ENCODE results near the gene RBM8A.

RBM8A gene

DNA sequence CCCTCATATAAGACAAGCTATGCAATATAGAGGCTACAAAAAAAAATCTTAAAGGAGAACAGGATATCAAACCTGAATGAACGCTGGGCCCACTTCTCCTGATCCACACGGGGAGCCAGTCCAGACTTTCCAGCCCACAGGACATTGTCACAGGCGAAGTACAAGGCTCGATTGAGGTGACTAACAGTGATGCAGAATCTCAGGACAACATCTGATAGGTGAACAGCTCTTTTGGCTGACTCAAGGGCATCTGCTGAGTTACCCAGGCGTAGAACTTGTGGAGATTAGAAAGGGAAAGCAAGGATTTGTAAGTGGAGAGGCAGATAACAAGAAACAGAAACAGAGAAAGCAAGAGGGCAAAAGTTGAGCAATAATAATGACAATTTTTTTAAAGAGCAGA is 10.5 kb downstream of the RBM8A start:
- no peak for DNase-seq (ENCODE audit: low spot score)

DNA sequence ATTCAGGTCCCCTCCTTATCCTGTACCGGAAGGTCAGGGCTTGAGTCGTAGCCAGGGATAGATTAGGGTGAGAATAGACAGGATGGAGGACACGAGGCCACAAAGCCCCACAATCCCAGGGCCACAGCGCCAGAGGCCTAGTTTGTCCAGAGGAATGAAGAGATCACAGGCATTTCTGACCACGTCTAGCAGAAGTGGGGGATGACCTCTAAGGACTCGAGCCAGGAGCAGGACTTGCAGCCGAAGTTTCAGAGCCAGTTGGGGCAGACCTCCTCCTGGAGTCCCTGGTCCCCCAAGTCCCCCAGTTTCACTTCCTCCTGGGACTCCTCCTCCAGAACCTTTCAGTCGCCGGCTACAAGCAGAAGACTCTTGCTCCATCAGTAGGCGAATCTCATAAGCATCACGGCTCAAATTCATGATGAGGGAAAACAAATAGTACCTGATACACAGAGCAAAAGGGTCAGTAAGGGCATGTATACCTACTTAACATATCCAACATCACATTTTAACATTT is 15.1 kb downstream of the RBM8A start:
- DNase-seq (ENCODE audit: low spot score), result no peak

DNA sequence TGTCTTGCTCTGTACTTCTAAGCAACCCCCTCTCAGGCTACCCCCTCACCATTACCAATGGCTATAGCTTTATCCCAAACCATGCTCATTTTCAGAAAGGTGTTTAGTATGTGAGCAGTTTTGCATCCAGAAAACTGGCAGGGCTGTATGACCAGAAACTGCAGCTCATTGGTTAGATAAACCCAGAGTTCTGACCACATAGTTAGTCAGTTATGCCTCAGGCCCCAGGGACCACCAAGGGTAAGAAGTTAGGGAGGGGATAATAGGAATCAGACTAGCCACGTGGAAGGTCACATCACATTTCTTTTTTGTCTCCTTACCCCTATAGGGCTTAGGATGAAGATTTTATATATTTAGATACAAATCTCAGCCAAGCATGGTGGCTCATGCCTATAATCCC is 18.6 kb downstream of the RBM8A start:
- no peak for DNase-seq (ENCODE audit: low spot score)

DNA sequence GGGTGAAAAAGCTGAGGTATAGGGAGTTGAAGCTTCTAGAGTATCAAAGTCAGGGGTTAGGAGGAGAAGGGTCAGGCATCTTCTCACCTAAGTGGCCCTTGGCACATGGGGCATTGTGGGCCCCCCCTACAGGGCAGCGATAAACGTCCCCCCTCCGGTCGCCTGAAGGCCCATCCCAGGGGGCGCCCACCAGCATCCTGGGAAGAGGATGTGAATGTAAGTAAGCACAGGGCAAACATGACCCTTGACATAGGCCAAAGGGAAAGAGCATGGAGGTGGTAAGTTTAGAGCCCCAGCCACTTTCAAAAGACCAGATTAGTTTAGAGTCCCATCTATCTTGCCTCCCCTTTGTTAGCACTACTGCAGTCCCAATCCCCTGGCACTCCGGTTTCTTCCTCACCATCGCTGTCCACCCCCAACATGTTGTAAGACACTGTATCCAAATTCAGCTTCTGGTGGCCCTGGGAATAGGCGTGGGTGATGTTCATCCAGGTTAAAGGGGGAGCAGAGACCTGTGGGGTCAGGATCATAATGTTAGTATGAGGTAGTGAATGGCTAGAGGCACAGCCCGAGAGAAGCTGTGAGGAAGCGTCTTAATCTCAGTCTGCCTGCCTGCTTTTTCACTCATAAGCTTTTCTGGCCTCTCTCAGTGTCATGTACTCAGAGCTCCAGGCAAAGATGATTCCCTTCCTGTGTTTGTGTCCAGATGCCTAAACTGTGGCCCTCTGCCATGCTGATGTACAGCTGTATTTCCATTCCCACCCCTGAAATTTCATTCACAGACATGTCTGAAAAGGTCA is 20.1 kb downstream of the RBM8A start:
- DNase-seq (ENCODE audit: low spot score), result no peak

DNA sequence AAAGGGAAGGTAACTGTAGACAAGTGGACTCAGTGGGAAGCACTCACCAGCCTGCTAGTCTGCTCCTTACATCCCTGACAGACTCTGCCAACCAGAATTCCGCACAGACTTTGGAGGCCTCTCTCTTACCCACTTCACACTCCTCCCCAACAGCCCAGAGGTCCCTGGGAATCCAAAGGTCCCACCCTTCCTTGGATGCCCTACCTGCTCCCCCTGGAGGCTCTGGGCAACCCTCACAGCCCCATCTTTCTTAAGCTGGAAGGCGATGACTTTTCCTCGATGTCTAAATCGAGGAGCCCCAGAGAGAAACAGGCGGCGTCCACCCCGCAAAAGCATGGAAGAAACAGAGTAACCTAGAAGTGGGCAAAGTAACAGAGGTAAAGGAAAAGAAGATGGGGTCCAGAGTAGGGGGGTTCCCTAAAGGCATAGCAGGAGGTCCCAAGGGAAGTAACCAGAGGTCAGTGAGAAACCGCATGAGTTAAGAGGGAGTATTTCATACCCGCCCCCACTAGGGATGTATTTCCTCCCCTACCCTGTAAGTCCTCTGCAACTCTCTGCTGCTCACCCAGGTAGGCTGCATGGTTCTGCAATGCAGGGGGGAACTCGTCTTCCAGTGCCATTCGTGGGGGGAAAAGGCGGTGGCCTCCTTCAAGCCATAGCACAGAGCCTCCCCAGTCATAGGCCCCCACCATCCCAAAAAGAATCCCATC is 25.8 kb downstream of the RBM8A start:
- DNase-seq (ENCODE audit: low spot score), result no peak

DNA sequence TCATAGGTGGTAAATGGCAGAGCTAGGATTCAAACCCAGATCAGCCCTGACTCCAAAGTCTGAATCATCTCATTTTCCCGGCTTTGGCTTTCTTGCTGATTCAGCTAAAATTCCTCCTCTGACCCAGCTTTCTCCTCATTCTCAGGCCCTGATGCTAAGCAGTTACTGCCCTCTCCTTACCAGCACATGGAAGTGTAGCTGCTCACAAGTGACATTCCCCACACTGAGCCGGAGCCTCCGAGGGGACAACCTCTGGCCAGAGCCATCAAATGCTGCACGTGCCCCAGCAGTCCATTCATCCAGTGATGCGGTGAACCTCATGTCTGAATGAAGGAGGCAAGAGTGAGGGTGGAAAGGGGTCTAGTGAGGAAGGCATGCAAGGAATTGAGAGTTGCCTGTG is 28.5 kb downstream of the RBM8A start:
- DNase-seq (ENCODE audit: low spot score), result no peak

DNA sequence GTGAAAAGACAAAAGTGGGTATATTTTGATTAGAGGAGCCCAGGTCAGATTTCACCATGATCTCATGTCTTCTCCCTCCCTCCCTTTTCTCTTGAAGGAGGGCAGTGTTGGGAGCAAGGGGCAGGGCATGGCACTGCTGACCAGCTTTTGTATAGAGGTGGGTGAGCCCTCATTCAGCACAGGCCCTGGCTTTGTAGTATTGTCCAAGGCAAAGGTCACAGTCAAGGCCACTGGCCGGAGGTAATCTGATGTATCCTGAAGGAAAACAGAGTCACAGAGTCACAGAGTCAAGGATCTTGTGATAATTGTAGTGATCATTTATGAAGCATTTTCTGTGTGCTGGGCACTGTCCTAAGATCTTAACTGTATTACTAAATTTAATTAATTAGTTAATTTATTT is 29.3 kb downstream of the RBM8A start:
- DNase-seq (ENCODE audit: low spot score), result no peak

DNA sequence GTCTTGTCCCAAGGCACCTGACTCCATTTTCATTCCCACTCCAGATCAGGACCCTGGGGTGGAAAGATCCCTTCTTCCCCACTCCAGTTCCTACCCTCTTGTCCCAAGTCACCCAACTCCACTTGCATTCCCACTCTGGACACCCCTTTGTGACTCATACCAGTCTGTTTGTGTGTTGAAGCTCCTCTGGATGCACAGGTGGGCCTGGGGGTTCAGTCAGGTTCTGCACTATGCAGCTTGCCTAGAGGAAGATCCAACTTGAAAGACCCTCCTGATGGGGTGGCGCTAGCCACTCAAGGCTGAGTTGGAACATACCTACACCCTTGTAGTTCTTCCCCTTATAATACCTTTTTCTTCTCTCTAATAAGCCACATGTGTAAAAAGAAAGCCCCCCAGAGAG is 31.8 kb downstream of the RBM8A start:
- DNase-seq (ENCODE audit: low spot score), result no peak

DNA sequence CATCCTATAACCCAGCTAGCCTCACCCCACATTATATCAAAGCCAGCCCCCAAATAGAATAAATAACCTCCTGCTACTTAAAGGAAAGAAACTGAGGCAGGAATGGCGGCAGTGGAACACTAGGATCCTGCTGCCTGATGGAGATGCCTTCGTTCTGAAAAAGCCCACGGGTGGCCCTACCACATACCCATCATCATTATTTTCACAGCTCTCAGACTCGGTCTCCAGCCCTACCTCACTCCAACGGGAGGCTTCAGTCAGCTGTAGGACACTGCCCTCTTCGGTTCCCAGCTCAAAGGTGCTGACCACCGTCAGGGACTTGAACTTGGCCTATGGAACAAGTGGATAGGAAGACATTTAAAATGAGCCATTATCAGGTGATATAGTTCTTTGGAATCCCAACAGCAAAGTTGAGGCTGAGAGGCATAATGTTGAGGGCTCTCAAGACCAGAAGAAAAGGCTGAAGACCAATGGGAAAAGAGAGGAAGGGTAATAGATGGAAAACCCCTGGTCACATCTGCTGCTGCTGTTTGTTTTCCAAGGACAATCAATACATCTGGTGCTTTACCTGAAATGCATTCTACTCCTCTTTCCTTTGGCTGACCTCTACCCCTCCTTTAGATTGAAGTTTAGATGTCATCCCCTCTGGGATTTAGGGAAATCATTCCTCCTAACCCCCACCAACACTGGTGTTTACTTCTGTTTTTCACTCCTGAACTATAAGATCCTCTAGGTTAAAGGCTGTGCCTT is 33.8 kb downstream of the RBM8A start:
- DNase-seq (ENCODE audit: low spot score), result no peak

DNA sequence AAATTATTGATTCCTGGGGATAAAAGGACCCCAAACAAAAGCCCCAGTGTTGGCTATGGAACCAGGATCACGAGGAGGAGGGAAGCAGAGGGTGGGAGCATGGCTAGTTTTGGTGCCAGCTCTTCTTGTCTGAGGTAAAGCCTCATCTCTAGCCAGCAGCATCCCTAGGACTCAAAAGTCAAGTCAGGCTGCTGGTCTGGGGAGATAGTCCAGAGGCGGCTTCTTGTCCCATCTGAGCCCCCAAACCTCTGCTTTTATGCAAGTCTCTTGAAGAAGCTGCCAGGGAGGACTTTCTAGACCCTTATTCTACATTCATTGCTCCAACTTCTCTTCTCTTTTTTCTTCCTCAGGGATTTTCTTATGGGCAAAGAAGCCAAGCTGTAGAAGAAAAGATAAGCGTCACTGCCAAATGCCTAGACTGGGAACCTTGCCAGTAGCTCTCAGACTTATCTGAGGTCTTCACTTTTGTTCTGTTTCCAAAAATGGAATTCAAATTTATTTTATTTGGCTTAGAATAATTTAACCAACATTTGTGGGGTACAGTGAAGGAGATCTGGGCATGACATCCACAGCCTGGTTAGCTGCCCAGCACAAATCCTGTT is 34.7 kb downstream of the RBM8A start:
- DNase-seq (ENCODE audit: low spot score), result no peak

DNA sequence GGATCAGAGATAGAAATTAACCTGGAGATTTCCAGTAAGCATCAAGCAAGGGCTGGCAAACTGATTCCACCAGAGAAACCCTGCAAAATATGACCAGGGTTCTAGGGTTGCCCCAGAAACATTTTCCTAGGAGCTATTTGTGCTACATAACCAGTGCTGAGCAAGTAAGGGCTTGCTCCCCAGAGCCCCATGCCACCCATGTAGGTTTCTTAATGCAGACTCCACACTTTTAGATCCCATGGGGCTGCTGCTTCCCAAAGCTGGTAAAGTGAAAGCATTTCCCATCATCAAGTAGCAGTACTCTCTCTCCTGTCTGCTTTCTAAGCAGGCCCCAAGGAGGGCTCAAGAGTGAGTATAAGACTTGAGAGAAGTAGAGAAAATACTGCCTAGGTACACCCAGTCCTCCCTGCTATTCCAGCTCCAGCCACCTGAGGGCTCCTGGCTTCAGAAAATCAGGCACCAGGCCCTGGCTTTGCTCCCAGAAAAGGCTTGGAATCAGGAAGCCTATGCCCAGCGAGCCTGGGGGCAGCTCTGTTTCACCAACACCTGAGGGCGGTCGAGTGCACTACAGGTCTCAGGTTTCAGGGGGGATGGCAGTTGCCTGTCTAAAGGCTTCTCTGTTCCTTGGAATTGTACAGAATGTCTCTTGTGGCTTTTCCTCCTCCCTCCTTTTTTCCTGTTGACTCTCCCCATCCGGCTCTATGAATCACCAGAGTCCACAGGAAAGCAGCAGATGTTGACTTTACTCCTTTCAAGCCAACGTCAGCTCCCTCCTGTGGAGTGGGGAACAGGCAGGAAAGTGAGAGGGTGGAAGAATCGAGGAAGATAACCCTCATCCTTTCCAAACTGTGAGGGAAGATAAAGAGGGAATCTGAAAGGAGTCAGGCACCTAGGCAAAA is 35.4 kb downstream of the RBM8A start:
- DNase-seq (ENCODE audit: low spot score), result peak; percentile 39

DNA sequence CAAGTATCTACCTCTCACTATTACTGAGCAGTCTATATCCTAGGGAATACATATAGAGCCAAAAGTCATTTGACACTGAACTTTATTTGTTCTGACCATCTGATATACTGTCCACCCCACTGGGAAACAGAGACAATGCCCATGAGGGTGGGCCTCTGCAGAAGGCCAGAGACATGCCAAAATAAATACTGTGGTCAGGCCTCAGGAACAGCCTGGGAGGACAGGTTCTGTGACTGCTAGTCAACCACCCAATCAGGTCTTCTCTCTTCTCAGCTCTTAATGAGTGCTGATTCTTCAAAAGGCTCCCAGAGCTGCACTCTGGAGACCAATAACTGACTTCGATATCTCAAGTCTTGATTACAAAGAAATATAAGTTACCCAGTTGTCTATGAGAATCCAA is 36.1 kb downstream of the RBM8A start:
- no peak for DNase-seq (ENCODE audit: low spot score)

DNA sequence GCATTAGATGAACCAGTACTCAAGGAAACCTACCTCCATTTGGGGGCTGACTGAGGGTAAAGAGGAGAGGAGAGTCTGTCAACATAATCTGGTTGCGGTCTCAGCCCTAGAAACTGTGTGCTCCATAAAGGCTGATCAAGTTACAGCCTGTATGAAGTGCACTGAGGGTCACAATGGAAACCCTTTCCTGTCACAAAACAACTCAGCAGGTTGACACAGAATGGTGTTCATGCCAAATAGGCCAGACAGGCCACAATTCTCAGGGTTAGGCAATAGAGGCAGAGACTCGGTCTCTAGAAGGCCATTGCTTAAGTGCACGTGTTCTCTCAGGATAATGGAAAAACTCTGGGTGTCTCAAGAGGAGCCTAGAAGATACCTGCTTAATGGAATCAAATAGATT is 37.6 kb downstream of the RBM8A start:
- no peak for DNase-seq (ENCODE audit: low spot score)

DNA sequence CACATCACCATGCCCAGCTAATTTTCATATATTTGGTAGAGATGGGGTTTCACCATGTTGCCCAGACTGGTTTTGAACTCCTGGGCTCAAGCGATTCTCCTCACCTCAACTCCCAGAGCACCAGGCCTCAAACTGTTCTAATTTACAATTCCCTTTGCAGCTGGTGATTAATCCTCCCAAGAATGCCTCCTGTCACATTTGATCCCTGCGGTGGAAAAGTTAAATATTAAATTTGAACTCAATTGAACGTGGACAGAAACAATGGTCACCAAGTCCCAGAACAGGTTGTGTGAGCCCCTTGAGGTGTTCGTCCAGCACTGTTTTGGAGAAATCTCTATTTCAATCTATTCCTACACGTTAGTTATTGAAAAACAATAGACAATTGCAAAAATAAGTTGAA is 39.7 kb downstream of the RBM8A start:
- no peak for DNase-seq (ENCODE audit: low spot score)

DNA sequence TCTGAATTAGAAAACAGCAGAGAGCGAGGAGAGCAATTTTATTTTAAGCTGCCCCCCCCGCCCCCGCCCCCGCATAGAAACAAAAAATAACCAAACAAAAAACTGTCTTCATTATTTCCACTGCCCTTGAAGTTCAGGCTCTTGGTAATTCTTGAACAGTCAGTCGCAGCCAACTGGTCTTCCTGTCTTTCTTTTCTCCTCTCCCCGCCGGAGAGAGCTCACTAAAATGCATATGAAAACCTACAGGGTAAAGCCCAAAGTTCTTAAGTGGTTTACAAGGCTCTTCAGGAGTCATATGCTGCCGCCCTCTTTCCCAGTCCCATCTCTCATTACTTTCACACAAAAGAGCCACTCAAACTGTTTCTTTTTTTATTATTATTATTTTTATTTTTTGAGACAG is 40.5 kb downstream of the RBM8A start:
- no peak for DNase-seq (ENCODE audit: low spot score)

DNA sequence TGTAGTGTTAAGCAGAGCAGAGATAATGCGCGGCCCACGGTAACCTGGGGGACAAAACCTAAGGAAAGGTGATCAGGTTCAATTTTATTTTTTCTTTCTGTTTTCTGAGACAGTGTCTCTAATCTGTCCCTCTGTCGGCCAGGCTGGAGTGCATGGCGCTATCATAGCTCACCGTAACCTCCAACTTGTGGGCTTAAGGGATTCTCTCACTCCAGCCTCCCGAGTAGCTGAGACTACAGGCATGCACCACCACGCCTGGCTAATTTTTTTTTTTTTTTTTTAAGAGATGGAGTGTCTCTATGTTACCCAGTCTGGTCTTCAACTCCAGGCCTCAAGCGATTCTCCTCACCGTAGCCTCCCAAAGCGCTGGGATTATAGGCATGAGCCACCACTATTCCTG is 40.9 kb downstream of the RBM8A start:
- DNase-seq (ENCODE audit: low spot score), result no peak

DNA sequence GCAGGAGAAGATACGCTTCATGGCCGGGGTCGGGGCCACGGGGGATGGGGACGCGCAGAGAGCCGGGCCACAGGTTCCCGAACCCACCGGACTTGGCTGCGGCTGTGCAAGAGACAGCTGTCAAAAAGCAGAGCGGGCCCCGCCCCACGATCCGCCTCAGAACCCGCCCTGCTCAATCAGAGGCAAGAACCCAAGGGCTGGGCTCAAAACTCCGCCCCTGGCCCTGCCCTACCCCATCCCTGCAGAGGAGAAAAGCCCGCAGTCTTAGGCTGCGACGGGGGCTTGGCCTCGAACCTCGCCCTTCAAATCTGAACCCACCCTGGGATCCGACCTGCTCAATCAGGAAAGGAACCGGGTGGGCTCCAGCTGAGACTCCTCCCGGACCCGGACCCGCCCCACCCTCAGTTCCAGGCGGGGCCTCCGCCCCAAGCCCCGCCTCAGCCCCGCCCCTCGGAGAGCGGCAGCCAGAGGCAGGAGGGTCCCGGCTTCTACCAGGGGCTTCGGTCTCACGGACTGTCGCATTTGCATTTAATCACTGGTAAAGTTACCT is 41.5 kb downstream of the RBM8A start, which contains the start of gene ANKRD35:
TSS of gene ANKRD35 (minus strand) at position 129 of the 550 bp plus-strand sequence. CDS start at position 21, 108 bp downstream.
- peak; percentile 77 for DNase-seq (ENCODE audit: low spot score)

DNA sequence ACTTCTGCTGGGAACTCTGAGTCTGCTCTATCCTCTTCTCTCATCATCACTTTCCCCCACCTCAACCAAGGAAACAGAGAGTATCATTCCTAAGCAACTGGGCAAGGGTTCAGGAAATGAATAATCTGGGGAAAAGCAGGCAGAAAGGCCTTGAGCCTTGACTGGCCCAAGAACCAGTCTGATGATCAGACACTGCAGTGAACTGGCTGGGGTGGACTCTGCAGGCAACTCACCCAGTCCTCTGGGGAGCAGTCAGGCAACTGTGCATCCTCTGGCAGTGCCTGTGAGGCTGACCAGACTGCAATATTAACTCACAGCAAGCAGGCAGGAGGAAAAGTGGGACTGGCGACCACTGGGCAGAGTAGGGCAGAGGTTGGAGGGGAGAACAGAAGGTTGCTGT is 42.6 kb downstream of the RBM8A start:
- DNase-seq (ENCODE audit: low spot score), result no peak

DNA sequence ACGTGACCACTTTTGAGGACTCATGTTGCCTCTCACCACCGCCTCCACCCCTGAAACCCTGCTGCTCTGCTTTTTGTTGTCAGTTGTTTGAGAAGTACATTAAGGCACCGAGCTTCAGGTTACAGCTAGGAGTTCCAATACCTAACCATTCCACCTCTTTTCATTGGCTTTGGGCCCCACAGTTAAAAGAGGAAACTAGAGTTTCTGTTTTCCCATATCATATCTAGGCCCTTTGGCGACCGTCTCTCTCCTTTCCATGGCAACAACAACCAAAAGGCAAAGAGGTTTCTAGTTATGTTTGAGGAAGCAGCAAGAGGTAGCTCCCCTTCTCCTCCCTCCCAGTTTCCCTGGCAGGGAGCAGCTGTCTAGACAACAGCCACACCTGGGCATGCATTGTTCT is 47.5 kb downstream of the RBM8A start:
- DNase-seq (ENCODE audit: low spot score), result no peak

DNA sequence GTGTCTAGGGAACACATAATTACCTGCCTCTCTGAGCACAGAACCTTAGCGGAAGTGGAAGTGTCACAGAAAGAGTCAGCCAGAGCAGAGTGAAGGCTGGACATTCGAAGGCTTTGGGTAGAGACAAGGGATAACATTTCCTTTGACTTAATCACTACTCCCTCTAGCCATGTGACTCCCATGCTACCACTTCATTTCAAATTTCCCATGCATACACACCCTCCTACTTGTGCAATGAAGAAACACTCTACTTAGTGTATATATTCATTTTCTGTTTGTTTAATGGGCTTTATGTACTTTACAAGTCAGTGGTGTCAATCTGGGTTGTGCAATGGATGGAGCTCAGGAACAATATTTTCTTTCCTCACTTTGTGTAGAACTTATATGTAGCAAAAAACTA is 48.6 kb downstream of the RBM8A start:
- DNase-seq (ENCODE audit: low spot score), result no peak

DNA sequence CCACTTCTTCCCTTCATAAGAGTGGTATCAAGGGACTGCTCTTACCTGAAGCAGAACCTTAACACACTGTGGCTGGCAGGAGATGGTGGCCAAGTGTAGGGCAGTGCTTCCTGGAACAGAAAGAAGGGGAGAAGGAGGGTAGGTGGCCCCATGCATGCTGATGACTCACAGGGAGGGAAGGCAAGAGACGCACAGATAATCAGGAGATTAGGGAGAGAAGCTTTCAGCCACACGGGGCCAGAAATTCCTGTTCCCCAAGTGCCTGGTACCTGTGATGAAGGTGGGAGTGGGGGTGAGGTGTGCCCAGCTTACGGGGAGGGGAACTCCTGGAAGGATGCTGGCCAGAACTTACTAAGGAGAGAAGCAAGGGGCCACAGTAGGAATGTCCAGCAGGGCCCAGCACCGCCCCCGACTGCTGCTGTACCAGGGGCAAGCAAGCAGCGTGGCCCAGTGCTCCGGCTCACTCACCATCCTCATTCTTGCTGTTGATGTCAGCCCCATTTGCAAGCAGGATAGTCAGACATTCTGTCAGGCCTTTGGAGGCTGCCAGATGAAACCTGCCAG is 49.3 kb downstream of the RBM8A start:
- no peak for DNase-seq (ENCODE audit: low spot score)

All from CD4-positive, alpha-beta T cell treated with Interleukin-15 for 4 hours (primary cell).